ENCODE data around the gene LHX5. TPM values are rescaled to one million over a fixed set of nuclear protein-coding genes. Genes with fewer than 3 reads are reported as not detected.

LHX5 gene
- total and polyA plus RNA-seq, 4 donors: not detected

DNA sequence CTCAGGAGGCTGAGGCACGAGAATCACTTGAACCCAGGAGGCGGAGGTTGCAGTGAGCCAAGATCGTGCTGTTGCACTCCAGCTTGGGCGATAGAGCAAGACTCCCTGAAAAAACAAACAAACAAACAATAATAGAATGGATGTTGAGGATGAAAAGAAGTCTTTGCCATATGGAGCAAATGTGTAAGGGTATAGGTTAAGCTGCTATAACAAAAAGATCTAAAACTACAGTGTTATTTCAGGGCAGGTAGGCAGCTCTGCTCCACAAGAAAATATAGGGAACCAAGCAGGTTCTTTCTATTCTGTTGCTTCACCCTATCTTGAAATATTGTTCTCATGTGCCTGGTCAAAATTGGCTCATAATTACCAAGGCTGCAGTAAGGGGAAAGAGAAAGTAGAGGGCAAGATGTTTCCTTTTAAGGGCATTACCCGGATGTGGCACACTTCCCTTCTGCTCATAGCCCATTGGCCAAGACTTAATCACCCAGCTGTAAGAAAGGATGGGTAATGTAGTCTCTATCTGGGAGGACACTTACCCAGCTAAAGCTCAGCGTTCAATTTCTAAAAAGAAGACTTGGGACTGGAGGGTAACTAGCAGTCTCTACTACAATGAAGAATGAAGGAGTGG, 26.0 kb downstream of the LHX5 start:
- Histone ChIP-seq H3K4me1 (ENCODE audit: control insufficient read depth in 5 of 5, insufficient read depth in 5 of 5, low read length in 5 of 5) (no peaks in the 10 kb centered on the region), H3K27ac (ENCODE audit: low read depth in 1 of 2, low read length in 1 of 2) (no peak overlapping the region), H3K36me3 (ENCODE audit: control insufficient read depth in 4 of 4, insufficient read depth in 4 of 4, low read length in 4 of 4) (no peaks in the 10 kb centered on the region), H3K9me3 (ENCODE audit: control insufficient read depth in 4 of 4, insufficient read depth in 3 of 4, low read length in 3 of 4) (peaks cover 0 to 3% (median 0%) of the 10 kb centered on the region in 4 donors), H3K4me3 (no peak overlapping the region), H3K27me3 (ENCODE audit: control insufficient read depth in 3 of 3, insufficient read depth in 3 of 3, low read length in 2 of 3) (peaks cover 3 to 18% (median 6%) of the 10 kb centered on the region in 3 donors), H3K9ac (ENCODE audit: insufficient read depth in 1 of 2, low read length in 2 of 2) (no peak overlapping the region)
- ATAC-seq (ENCODE audit: insufficient read depth, low FRiP score): no peak
- TF ChIP-seq, protein P1, sequence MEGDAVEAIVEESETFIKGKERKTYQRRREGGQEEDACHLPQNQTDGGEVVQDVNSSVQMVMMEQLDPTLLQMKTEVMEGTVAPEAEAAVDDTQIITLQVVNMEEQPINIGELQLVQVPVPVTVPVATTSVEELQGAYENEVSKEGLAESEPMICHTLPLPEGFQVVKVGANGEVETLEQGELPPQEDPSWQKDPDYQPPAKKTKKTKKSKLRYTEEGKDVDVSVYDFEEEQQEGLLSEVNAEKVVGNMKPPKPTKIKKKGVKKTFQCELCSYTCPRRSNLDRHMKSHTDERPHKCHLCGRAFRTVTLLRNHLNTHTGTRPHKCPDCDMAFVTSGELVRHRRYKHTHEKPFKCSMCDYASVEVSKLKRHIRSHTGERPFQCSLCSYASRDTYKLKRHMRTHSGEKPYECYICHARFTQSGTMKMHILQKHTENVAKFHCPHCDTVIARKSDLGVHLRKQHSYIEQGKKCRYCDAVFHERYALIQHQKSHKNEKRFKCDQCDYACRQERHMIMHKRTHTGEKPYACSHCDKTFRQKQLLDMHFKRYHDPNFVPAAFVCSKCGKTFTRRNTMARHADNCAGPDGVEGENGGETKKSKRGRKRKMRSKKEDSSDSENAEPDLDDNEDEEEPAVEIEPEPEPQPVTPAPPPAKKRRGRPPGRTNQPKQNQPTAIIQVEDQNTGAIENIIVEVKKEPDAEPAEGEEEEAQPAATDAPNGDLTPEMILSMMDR (IDR thresholded peaks at IDR 0.05; ENCODE audit: control extremely low read depth, extremely low read depth): no peak
- DNase-seq: no peak
- WGBS, 2 donors: 80 to 85% methylated on average over 6 of the region's 6 CpGs

DNA sequence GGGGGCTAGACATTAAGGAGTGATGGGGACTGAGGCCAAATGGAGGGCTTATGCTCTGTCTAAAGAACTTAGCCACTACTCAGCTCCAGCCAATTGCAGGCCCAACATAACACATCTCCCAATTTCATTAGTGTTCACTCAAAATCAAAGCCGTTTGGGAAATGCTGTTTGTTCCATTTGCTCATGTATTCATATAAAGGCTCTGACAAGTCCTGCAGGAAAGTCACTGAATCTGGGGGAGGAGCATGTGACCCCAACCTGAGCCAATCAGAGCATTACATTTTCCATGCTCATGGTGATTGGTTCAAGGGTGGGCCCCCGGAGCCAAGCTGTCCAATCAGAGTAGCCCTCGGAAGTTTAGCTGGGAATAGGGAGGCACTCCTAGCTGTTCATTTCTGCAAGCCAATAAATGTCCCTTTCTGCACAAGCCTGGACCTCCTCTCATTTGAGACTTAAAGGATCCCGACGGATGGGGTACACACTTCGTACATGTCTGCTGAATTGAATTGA, 28.6 kb downstream of the LHX5 start:
- Histone ChIP-seq H3K9ac (ENCODE audit: insufficient read depth in 1 of 2, low read length in 2 of 2) (no peak overlapping the region), H3K4me3 (no peak overlapping the region), H3K36me3 (ENCODE audit: control insufficient read depth in 4 of 4, insufficient read depth in 4 of 4, low read length in 4 of 4) (no peaks in the 10 kb centered on the region), H3K27ac (ENCODE audit: low read depth in 1 of 2, low read length in 1 of 2) (no peak overlapping the region), H3K27me3 (ENCODE audit: control insufficient read depth in 3 of 3, insufficient read depth in 3 of 3, low read length in 2 of 3) (peaks cover 0 to 23% (median 11%) of the 10 kb centered on the region in 3 donors), H3K4me1 (ENCODE audit: control insufficient read depth in 5 of 5, insufficient read depth in 5 of 5, low read length in 5 of 5) (no peaks in the 10 kb centered on the region), H3K9me3 (ENCODE audit: control insufficient read depth in 4 of 4, insufficient read depth in 3 of 4, low read length in 3 of 4) (peaks cover 0 to 3% (median 0%) of the 10 kb centered on the region in 4 donors)
- ATAC-seq (ENCODE audit: insufficient read depth, low FRiP score) (no peak), DNase-seq (no peak)
- 89 to 96% methylated on average over 6 of the region's 6 CpGs for WGBS, 2 donors
- TF ChIP-seq, protein P1 (IDR thresholded peaks at IDR 0.05; ENCODE audit: control extremely low read depth, extremely low read depth): no peak

DNA sequence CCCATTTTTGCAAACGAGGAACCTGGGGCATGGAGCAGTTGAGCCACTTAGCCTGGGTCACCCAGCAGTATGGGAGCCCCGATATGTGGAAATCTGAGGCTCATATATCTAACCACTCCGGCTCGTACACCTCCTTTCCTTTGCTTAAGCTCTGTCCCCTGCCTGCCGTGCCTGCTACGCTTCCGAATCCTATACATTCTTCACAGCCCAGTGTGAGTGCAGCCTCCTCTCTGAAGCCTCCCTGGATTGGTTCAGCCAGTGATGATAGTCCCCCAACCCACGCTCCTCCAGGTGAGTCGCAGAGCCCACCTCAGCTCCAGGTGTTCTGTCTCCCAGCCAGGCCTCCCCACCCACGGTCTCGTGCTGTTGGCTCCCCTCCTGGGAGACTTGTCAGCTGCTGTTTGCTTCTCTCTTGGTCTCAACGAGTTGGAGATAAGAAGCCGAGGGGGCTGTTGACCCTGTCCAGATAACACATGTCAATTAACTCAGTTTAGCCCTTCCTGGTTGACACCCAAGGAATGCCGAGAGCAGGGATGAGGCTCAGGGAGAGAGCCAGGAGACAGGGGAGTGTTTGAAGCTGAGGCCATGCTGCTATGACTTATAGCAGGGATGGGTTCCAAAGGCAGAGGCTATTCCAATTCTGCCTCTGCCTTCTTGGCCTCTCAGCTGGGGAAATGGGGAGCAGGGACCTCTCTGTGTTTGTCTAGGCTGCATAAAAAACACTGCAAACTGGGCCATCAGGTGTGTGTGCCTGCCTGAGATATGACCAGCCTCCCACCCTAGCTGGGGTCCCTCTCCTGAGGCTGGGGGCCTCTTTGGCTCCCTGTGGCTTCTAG, 30.5 kb downstream of the LHX5 start:
- TF ChIP-seq, protein P1 (IDR thresholded peaks at IDR 0.05; ENCODE audit: control extremely low read depth, extremely low read depth): no peak
- DNase-seq (no peak), ATAC-seq (ENCODE audit: insufficient read depth, low FRiP score) (no peak)
- Histone ChIP-seq H3K4me1 (ENCODE audit: control insufficient read depth in 5 of 5, insufficient read depth in 5 of 5, low read length in 5 of 5) (no peaks in the 10 kb centered on the region), H3K36me3 (ENCODE audit: control insufficient read depth in 4 of 4, insufficient read depth in 4 of 4, low read length in 4 of 4) (no peaks in the 10 kb centered on the region), H3K4me3 (no peak overlapping the region), H3K9me3 (ENCODE audit: control insufficient read depth in 4 of 4, insufficient read depth in 3 of 4, low read length in 3 of 4) (no peaks in the 10 kb centered on the region), H3K27ac (ENCODE audit: low read depth in 1 of 2, low read length in 1 of 2) (no peak overlapping the region), H3K27me3 (ENCODE audit: control insufficient read depth in 3 of 3, insufficient read depth in 3 of 3, low read length in 2 of 3) (peaks cover 0 to 17% (median 11%) of the 10 kb centered on the region in 3 donors), H3K9ac (ENCODE audit: insufficient read depth in 1 of 2, low read length in 2 of 2) (no peak overlapping the region)
- WGBS, 2 donors: 40 to 68% methylated on average over 14 of the region's 14 CpGs
